GM13977 (cell line): ENCODE measurements around the gene SCARB1.

ENCODE experiments used
- DNase-seq: peaks from one replicate; pipeline ENCODE4 v3.0.0; 2012; ENCODE audit warnings: low spot score
- CTCF ChIP-seq: IDR thresholded peaks from 2 replicates; pipeline ENCODE4 v1.5.1; 2012; ENCODE audit warnings: mild to moderate bottlenecking, control low read depth; ENCODE audit not compliant: insufficient read depth; ENCODE audit errors: extremely low read depth, missing control alignments
- in situ Hi-C: fragments of 300-500 bp; cut with MboI; formaldehyde crosslinking; loops from one replicate; pipeline ENCODE4 v1.12.0; 2022; ENCODE audit warnings: low sequenced_read_pairs, low pct_unique_long_range_greater_than_20kb, mixed read lengths, inconsistent platforms; ENCODE audit not compliant: unreplicated experiment

Gene SCARB1

GRCh38 chr12:124878795-124879516 is 15.3 kb upstream of the SCARB1 start:
- in situ Hi-C loops = no loop called here
- TF ChIP-seq CTCF = no peak
- DNase-seq = no peak

- no peak for TF ChIP-seq CTCF
- no peak for DNase-seq
- in situ Hi-C loops = no loop called here
Observed at GRCh38 chr12:124877423-124877822, 13.8 kb upstream of the SCARB1 start.

- DNase-seq = no peak
- no peak for TF ChIP-seq CTCF
- in situ Hi-C loops = no loop called here
Observed at GRCh38 chr12:124876171-124876570, 12.5 kb upstream of the SCARB1 start.

GRCh38 chr12:124875803-124876132 is 12.1 kb upstream of the SCARB1 start:
- in situ Hi-C loops = no loop called here
- DNase-seq = no peak
- no peak for TF ChIP-seq CTCF

GRCh38 chr12:124874988-124875802 is 11.5 kb upstream of the SCARB1 start:
- no peak for TF ChIP-seq CTCF
- DNase-seq = no peak
- in situ Hi-C loops = no loop called here

- TF ChIP-seq CTCF = no peak
- DNase-seq = no peak
- in situ Hi-C loops = no loop called here
Observed at GRCh38 chr12:124874188-124874587, 10.5 kb upstream of the SCARB1 start.
